Activated T-helper 1 cell treated with anti-CD3 and anti-CD28 coated beads, Interleukin-12 subunit alpha, Interleukin-12 subunit beta, Interleukin-2, Interleukin-4 antibody, amounts not matched to agents 30 ng/mL and 10 ng/mL and 1 ng/mL, durations not matched to agents 14 hours and 24 hours and 36 hours (primary cell): ENCODE results near the gene BRD9. TPM values are rescaled to one million over a fixed set of nuclear protein-coding genes. Genes with fewer than 3 reads are reported as not detected.
A peak's percentile ranks its signal among the peaks of the same experiment; 100 is the strongest.
"Not testable (repeated sequence)": the region's sequence is repeated elsewhere in the genome, so short reads cannot be mapped to it uniquely, and the experiment has no call there.

Experiments
- DNase-seq: peaks from one replicate; pipeline ENCODE4 v3.0.0; 2021; ENCODE audit warnings: low spot score
- H3K27ac Mint-ChIP-seq: one replicate; pipeline ENCODE4 v1.8.0; 2021; ENCODE audit warnings: mild to moderate bottlenecking, mixed read lengths
- H3K27me3 Mint-ChIP-seq: one replicate; pipeline ENCODE4 v1.8.0; 2022; ENCODE audit warnings: mild to moderate bottlenecking, moderate library complexity, mixed read lengths; ENCODE audit not compliant: insufficient read depth
- H3K36me3 Mint-ChIP-seq: one replicate; pipeline ENCODE4 v1.8.0; 2021; ENCODE audit warnings: low read depth, mixed read lengths
- H3K4me1 Mint-ChIP-seq: one replicate; pipeline ENCODE4 v1.8.0; 2021; ENCODE audit warnings: low read depth, mixed read lengths
- H3K4me3 Mint-ChIP-seq: one replicate; pipeline ENCODE4 v1.8.0; 2021; ENCODE audit warnings: mild to moderate bottlenecking, moderate library complexity, mixed read lengths
- H3K9me3 Mint-ChIP-seq: one replicate; pipeline ENCODE4 v1.8.0; 2021; ENCODE audit warnings: mixed read lengths
- intact Hi-C: fragments of 100-400 bp; cut with micrococcal nuclease; formaldehyde crosslinking; loops from one replicate; pipeline ENCODE4 v1.15.1; 2024
- total RNA-seq: library from RNA; stranded (reverse); gene quantifications from 2 replicates; pipeline ENCODE4 v1.2.3, GENCODE V29; 2022

BRD9 gene
- total RNA-seq, 1 donor from 2014 or later: 77.8 TPM

GRCh38 chr5:931570-932145 lies 39.1 kb upstream of the BRD9 start:
- Mint-ChIP-seq H3K4me1 (peaks cover 8% of the 10 kb centered on the region), H3K27me3 (peaks cover 10% of the 10 kb centered on the region), H3K27ac (no peak overlapping the region), H3K36me3 (peaks cover 1% of the 10 kb centered on the region), H3K9me3 (no peaks in the 10 kb centered on the region), H3K4me3 (no peak overlapping the region)
- intact Hi-C loops: no loop called here
- no peak for DNase-seq

GRCh38 chr5:930866-931265 lies 38.3 kb upstream of the BRD9 start:
- Mint-ChIP-seq H3K4me3 (no peak overlapping the region), H3K9me3 (no peaks in the 10 kb centered on the region), H3K36me3 (peaks cover 1% of the 10 kb centered on the region), H3K27ac (no peak overlapping the region), H3K4me1 (peaks cover 7% of the 10 kb centered on the region), H3K27me3 (peaks cover 18% of the 10 kb centered on the region)
- intact Hi-C loops: no loop called here
- DNase-seq: no peak

- intact Hi-C loops: loop anchor here (10.0 kb wide), 1 partner anchor 715 kb away; no protein-coding TSS in a partner anchor
- Mint-ChIP-seq H3K4me1 (no peaks in the 10 kb centered on the region), H3K36me3 (peaks cover 1% of the 10 kb centered on the region), H3K9me3 (no peaks in the 10 kb centered on the region), H3K4me3 (no peak overlapping the region), H3K27ac (no peak overlapping the region), H3K27me3 (peaks cover 24% of the 10 kb centered on the region)
- DNase-seq: no peak
Observed at GRCh38 chr5:929596-929995, 37.0 kb upstream of the BRD9 start.

GRCh38 chr5:929182-929581 lies 36.6 kb upstream of the BRD9 start:
- not testable (repeated sequence) for DNase-seq, H3K27ac Mint-ChIP-seq, H3K36me3 Mint-ChIP-seq, H3K9me3 Mint-ChIP-seq, H3K4me1 Mint-ChIP-seq, H3K4me3 Mint-ChIP-seq
- intact Hi-C loops: loop anchor here (10.0 kb wide), 1 partner anchor 716 kb away; no protein-coding TSS in a partner anchor
- H3K27me3 Mint-ChIP-seq: peaks cover 24% of the 10 kb centered on the region

- H3K27me3 Mint-ChIP-seq: peaks cover 24% of the 10 kb centered on the region
- no peak for DNase-seq
- no peak overlapping the region for H3K4me3 Mint-ChIP-seq
- intact Hi-C loops: loop anchor here (10.0 kb wide), 1 partner anchor 717 kb away; no protein-coding TSS in a partner anchor
- peaks cover 1% of the 10 kb centered on the region for H3K36me3 Mint-ChIP-seq
- H3K4me1 Mint-ChIP-seq: peaks cover 6% of the 10 kb centered on the region
- H3K9me3 Mint-ChIP-seq: no peaks in the 10 kb centered on the region
- H3K27ac Mint-ChIP-seq: no peak overlapping the region
Observed at GRCh38 chr5:927172-928015, 34.8 kb upstream of the BRD9 start.

- Mint-ChIP-seq H3K27ac (no peak overlapping the region), H3K27me3 (peaks cover 24% of the 10 kb centered on the region)
Observed at GRCh38 chr5:926417-927171, 34.0 kb upstream of the BRD9 start.

GRCh38 chr5:923281-923873 lies 30.8 kb upstream of the BRD9 start:
- Mint-ChIP-seq H3K4me1 (peaks cover 6% of the 10 kb centered on the region), H3K27ac (no peak overlapping the region), H3K36me3 (peaks cover 6% of the 10 kb centered on the region), H3K27me3 (peaks cover 24% of the 10 kb centered on the region), H3K4me3 (no peak overlapping the region), H3K9me3 (no peaks in the 10 kb centered on the region)
- intact Hi-C loops: loop anchor here (1.0 to 10.0 kb wide), 5 partner anchors 72 to 721 kb away; no protein-coding TSS in a partner anchor
- DNase-seq: peak; percentile 64

More at GRCh38 chr5:926417-927171, 34.0 kb upstream of the BRD9 start:
- intact Hi-C loops: loop anchor here (10.0 kb wide), 1 partner anchor 718 kb away; no protein-coding TSS in a partner anchor
- H3K4me1 Mint-ChIP-seq: peaks cover 6% of the 10 kb centered on the region
- DNase-seq: no peak
- H3K36me3 Mint-ChIP-seq: peaks cover 1% of the 10 kb centered on the region
- H3K4me3 Mint-ChIP-seq: peak overlapping the region; percentile 13
- H3K9me3 Mint-ChIP-seq: no peaks in the 10 kb centered on the region

- Mint-ChIP-seq H3K4me1 (peaks cover 6% of the 10 kb centered on the region), H3K27me3 (peaks cover 18% of the 10 kb centered on the region), H3K36me3 (peaks cover 4% of the 10 kb centered on the region), H3K9me3 (no peaks in the 10 kb centered on the region), H3K4me3 (no peak overlapping the region), H3K27ac (no peak overlapping the region)
- no peak for DNase-seq
- intact Hi-C loops: loop anchor here (1.0 to 10.0 kb wide), 6 partner anchors 73 to 722 kb away; no protein-coding TSS in a partner anchor
Observed at GRCh38 chr5:922436-923280, 30.1 kb upstream of the BRD9 start.

- Mint-ChIP-seq H3K9me3 (no peaks in the 10 kb centered on the region), H3K27me3 (peaks cover 14% of the 10 kb centered on the region), H3K4me3 (no peak overlapping the region), H3K36me3 (peaks cover 4% of the 10 kb centered on the region), H3K4me1 (peaks cover 6% of the 10 kb centered on the region), H3K27ac (no peak overlapping the region)
- intact Hi-C loops: loop anchor here (1.0 to 10.0 kb wide), 3 partner anchors 246 to 723 kb away; no protein-coding TSS in a partner anchor
- no peak for DNase-seq
Observed at GRCh38 chr5:921456-922435, 29.1 kb upstream of the BRD9 start.

- Mint-ChIP-seq H3K27me3 (peaks cover 2% of the 10 kb centered on the region), H3K4me1 (peaks cover 6% of the 10 kb centered on the region), H3K9me3 (no peaks in the 10 kb centered on the region), H3K4me3 (no peak overlapping the region), H3K27ac (no peak overlapping the region), H3K36me3 (peaks cover 4% of the 10 kb centered on the region)
- intact Hi-C loops: loop anchor here (10.0 kb wide), 1 partner anchor 724 kb away; no protein-coding TSS in a partner anchor
- no peak for DNase-seq
Observed at GRCh38 chr5:920321-920720, 27.7 kb upstream of the BRD9 start.
